Measurements from ENCODE around the gene SPRY2. TPM values are rescaled to one million over a fixed set of nuclear protein-coding genes. Genes with fewer than 3 reads are reported as not detected.

SPRY2 gene
- total and polyA plus RNA-seq, 2 of the 8 experiments (the other 6 are each of a cell fraction or from before 2014, with no cell fraction given) = 37.7 to 37.9 TPM

- Histone ChIP-seq H3K56ac (replicated peaks; ENCODE audit: insufficient read length, low read depth, low read length) (no peak overlapping the region), H3K23me2 (ENCODE audit: low read depth, low read length) (peaks cover 8% of the 10 kb centered on the region), H4K8ac (ENCODE audit: extremely low read depth, insufficient read depth, low read length) (no peak overlapping the region), H3K4ac (replicated peaks; ENCODE audit: insufficient read length, low read depth, low read length) (no peak overlapping the region), H2BK20ac (ENCODE audit: low read length) (no peak overlapping the region), H2BK120ac (replicated peaks; ENCODE audit: low read depth, low read length) (no peak overlapping the region), H2BK12ac (ENCODE audit: low read depth, low read length) (no peak overlapping the region), H3K79me1 (ENCODE audit: low read depth, low read length) (no peaks in the 10 kb centered on the region), H2AK5ac (ENCODE audit: low read depth, low read length) (no peak overlapping the region), H3K23ac (ENCODE audit: insufficient read length) (no peak overlapping the region), H3K36me3 (ENCODE audit: control insufficient read depth in 2 of 4, insufficient read depth in 4 of 4, low read length in 3 of 4) (no peaks in the 10 kb centered on the region), H2AFZ (ENCODE audit: low read length) (no peak overlapping the region), H3K9me3 (ENCODE audit: insufficient read depth in 2 of 2, low read depth in 1 of 2, low read length in 1 of 2) (no peaks in the 10 kb centered on the region), H3K18ac (ENCODE audit: extremely low read depth, low read length) (no peak overlapping the region), H2BK15ac (ENCODE audit: low read length) (no peak overlapping the region), H4K20me1 (replicated peaks in 1 of 2; ENCODE audit: control insufficient read depth in 1 of 2, insufficient read depth in 2 of 2, low read length in 2 of 2) (no peaks in the 10 kb centered on the region), H3K4me1 (replicated peaks in 1 of 4; ENCODE audit: control insufficient read depth in 3 of 4, insufficient read depth in 4 of 4, low read length in 3 of 4) (peaks cover 0 to 8% (median 3%) of the 10 kb centered on the region in 4 experiments; a peak in 4 of 7 replicates), H3K9ac (replicated peaks in 1 of 4; ENCODE audit: extremely low read depth in 1 of 4, low read depth in 3 of 4, low read length in 3 of 4) (no peak overlapping the region), H3K14ac (ENCODE audit: insufficient read length) (no peak overlapping the region), H3K27ac (ENCODE audit: low read depth, low read length) (no peak overlapping the region), H3K79me2 (ENCODE audit: control insufficient read depth in 1 of 2, insufficient read depth in 2 of 2, low read length in 2 of 2) (no peaks in the 10 kb centered on the region), H4K91ac (replicated peaks; ENCODE audit: insufficient read length, low read length) (no peak overlapping the region), H2BK5ac (ENCODE audit: low read depth, low read length) (no peak overlapping the region), H4K5ac (ENCODE audit: insufficient read length, low read depth, low read length) (no peak overlapping the region), H3K4me3 (ENCODE audit: extremely low read depth in 1 of 4, insufficient read depth in 2 of 4, low read depth in 3 of 4, low read length in 4 of 4) (no peak overlapping the region), H3K4me2 (ENCODE audit: insufficient read depth in 1 of 2, low read depth in 2 of 2, low read length in 2 of 2) (no peak overlapping the region), H3K27me3 (replicated peaks in 1 of 4; ENCODE audit: control insufficient read depth in 3 of 4, extremely low read depth in 1 of 4, insufficient read depth in 3 of 4, low read length in 3 of 4) (peaks cover 0 to 2% (median 0%) of the 10 kb centered on the region in 4 experiments; a peak in 1 of 7 replicates)
- FAIRE-seq = no peak
- 96% methylated on average over 7 of the region's 8 CpGs; no CpG with 5 or more reads in 1 of the 2 experiments for WGBS, 2 experiments (ENCODE audit: extremely low coverage in 1 of 2, insufficient coverage in 1 of 2, insufficient read length in 1 of 2, insufficient replicate concordance in 2 of 2, low coverage in 1 of 2, low lambda C conversion rate in 2 of 2, missing lambda C conversion rate in 1 of 2)
- POLR2A ChIA-PET (ENCODE audit: partially characterized antibody) = no interaction called here
- DNase-seq (ENCODE audit: low read depth in 1 of 2, low spot score in 2 of 2) = no peak
- CTCF ChIA-PET (ENCODE audit: partially characterized antibody) = interaction anchor here (0.6 to 5.9 kb wide), 3 partner anchors 10 to 663 kb away, joined by 3 to 63 read pairs (median 4); no protein-coding TSS in a partner anchor
- TF ChIP-seq MAFK (IDR thresholded peaks at IDR 0.05; ENCODE audit: low read depth, low read length) (no peak), ZNF274 (IDR thresholded peaks at IDR 0.05; ENCODE audit: borderline replicate concordance, extremely low read depth, low read length) (no peak), ATF2 (IDR thresholded peaks at IDR 0.05; ENCODE audit: low read length) (no peak)
Measured at GRCh38 chr13:80345771-80346510, 5.0 kb upstream of the SPRY2 start.

All from H1 (cell line).